Activated naive CD4-positive, alpha-beta T cell treated with anti-CD3 and anti-CD28 coated beads for 36 hours (primary cell): ENCODE results near the gene AKR1C1. TPM values are rescaled to one million over a fixed set of nuclear protein-coding genes. Genes with fewer than 3 reads are reported as not detected.
"Not testable (repeated sequence)": the region's sequence is repeated elsewhere in the genome, so short reads cannot be mapped to it uniquely, and the experiment has no call there.

ENCODE experiments used
- CTCF ChIA-PET: fragments of 350-600 bp; sonication (Branson Sonifier 250); formaldehyde crosslinking; loops from one replicate; lab custom pipeline; 2021; ENCODE audit warnings: antibody characterized with exemption; lab: Charles Lee
- DNase-seq: peaks from one replicate; pipeline ENCODE4 v3.0.0-alpha.2; 2020
- H3K27ac Mint-ChIP-seq: one replicate; pipeline ENCODE4 v1.8.0; 2021; ENCODE audit warnings: mild to moderate bottlenecking, mixed read lengths
- H3K27me3 Mint-ChIP-seq: one replicate; pipeline ENCODE4 v1.8.0; 2021; ENCODE audit warnings: low read depth, mixed read lengths
- H3K36me3 Mint-ChIP-seq: one replicate; pipeline ENCODE4 v1.8.0; 2021; ENCODE audit warnings: low read depth, mixed read lengths
- H3K4me1 Mint-ChIP-seq: one replicate; pipeline ENCODE4 v1.8.0; 2021; ENCODE audit warnings: low read depth, mixed read lengths
- H3K4me3 Mint-ChIP-seq: one replicate; pipeline ENCODE4 v1.8.0; 2021; ENCODE audit warnings: mild to moderate bottlenecking, moderate library complexity, mixed read lengths
- H3K9me3 Mint-ChIP-seq: one replicate; pipeline ENCODE4 v1.8.0; 2021; ENCODE audit warnings: mixed read lengths
- intact Hi-C: fragments of 100-400 bp; cut with micrococcal nuclease; formaldehyde crosslinking; loops from one replicate; pipeline ENCODE4 v1.15.1; 2023
- total RNA-seq, 2 experiments: library from RNA; stranded (reverse); gene quantifications; one replicate each; pipeline ENCODE4 v1.2.3, GENCODE V29; 2021

The AKR1C1 gene
- total RNA-seq, 2 experiments from 2014 or later, result 0.41 to 1.1 TPM

DNA sequence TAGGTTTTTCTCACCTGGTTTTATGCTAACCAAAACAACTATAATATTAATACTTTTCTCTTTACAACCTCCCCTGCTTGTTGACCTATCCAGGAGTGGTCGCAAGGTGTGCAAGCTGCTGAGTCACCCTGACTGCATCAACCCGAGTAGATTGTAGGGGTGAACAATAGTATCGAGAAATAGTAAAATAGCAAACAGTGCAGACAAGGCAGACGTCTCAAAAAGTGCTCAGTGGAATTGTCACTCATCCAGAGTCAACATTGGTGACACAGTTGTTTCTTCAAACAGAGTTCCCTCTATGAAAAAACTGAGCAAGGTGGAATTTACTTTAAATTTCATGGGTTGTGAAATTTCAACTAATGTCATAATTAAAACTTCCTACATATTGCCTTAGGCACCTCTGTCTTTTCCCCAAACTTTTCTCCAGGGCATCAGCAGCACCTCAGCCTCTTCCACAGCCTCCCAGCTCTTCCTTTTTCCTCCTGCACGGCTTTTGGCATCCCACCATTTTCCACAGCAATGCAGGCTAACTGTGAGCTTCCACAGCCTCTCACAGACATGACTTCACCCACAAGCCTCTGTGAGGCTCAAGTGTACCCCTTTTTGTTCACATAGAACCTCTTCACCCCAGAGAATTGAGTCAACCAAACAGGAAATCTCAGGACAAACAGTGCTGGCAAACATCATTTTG lies 6.1 kb upstream of the AKR1C1 start:
- H3K9me3 Mint-ChIP-seq, intact Hi-C loops, H3K27ac Mint-ChIP-seq, CTCF ChIA-PET, DNase-seq, H3K36me3 Mint-ChIP-seq, H3K4me1 Mint-ChIP-seq, H3K27me3 Mint-ChIP-seq, H3K4me3 Mint-ChIP-seq: not testable (repeated sequence)

DNA sequence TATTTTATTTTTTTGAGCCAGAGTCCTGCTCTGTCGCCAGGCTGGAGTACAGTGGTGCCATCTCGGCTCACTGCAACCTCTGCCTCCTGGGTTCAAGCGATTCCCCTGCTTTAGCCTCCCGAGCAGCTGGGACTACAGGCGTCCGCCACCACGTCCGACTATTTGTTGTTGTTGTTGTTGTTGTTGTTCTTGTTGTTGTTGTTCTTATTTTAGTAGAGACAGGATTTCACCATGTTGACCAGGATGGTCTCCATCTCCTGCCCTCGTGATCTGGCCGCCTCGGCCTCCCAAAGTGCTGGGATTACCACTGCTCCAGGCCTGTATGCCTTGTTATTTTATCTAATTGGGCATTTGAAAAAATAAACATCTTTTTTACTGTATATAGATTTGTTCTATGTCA lies 1.7 kb upstream of the AKR1C1 start:
- DNase-seq, CTCF ChIA-PET, H3K27me3 Mint-ChIP-seq: not testable (repeated sequence)

DNA sequence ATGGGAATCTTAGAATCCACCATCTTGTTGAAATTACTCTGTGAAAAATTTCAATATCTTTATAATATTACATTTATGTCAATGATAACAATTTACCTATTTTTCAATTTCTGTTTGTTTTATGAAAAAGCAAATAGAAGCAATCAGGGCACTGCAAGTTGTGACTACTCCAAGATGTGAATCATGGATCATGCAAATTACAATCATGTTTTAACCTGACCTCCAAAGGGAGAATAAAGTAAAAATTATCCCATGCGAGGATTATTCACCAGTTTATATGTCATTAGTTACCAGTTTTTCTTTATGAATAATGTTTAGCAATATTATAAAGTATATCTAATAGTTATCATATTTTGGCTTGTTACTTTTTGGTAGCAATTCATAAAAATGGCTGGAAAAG lies 907 bp upstream of the AKR1C1 start:
- H3K4me1 Mint-ChIP-seq, H3K36me3 Mint-ChIP-seq, H3K27me3 Mint-ChIP-seq, CTCF ChIA-PET, H3K4me3 Mint-ChIP-seq, H3K27ac Mint-ChIP-seq, DNase-seq, H3K9me3 Mint-ChIP-seq, intact Hi-C loops: not testable (repeated sequence)

More for the DNA sequence above, 1.7 kb upstream of the AKR1C1 start:
- H3K9me3 Mint-ChIP-seq, H3K4me3 Mint-ChIP-seq, H3K27ac Mint-ChIP-seq, H3K36me3 Mint-ChIP-seq, intact Hi-C loops, H3K4me1 Mint-ChIP-seq: not testable (repeated sequence)

DNA sequence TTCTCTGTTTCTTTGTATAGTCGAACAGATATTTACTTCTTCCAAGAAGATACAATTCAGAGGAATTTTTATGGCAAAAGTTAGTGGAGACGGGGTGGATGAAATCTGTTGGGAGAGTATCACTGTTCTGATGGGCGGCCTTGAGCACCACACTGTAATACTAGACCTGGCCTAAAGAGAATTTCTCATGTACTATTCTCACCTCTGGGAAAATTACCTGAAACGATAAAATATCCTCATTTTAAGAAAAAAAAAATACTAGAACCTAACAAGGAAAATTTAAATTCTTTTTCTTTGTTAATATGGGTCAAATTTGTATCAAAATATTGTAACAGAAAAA lies 570 bp downstream of the AKR1C1 start:
- H3K27ac Mint-ChIP-seq, H3K9me3 Mint-ChIP-seq, H3K36me3 Mint-ChIP-seq, H3K4me1 Mint-ChIP-seq, intact Hi-C loops, H3K4me3 Mint-ChIP-seq, DNase-seq, H3K27me3 Mint-ChIP-seq: not testable (repeated sequence)
- CTCF ChIA-PET, result interaction anchor here (0.7 kb wide), 1 partner anchor 239 kb away, joined by 4 read pairs; no protein-coding TSS in a partner anchor

DNA sequence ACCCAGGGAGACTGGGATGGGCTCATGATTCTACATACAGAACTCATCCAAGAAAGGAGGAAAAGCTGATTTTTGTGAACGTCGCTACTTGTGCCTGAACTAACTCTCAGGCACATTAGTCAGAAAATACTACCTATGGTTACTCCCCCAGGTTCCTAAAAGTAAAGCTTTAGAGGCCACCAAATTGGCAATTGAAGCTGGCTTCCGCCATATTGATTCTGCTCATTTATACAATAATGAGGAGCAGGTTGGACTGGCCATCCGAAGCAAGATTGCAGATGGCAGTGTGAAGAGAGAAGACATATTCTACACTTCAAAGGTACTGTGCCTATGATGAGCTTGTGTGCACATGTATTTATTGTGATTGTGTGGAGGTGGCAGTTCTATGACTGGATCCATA lies 2.5 kb downstream of the AKR1C1 start:
- H3K27ac Mint-ChIP-seq, H3K27me3 Mint-ChIP-seq, H3K4me3 Mint-ChIP-seq, intact Hi-C loops, DNase-seq, H3K9me3 Mint-ChIP-seq, H3K4me1 Mint-ChIP-seq, H3K36me3 Mint-ChIP-seq: not testable (repeated sequence)
- CTCF ChIA-PET, result interaction anchor here (1.6 kb wide), 1 partner anchor 116 kb away, joined by 3 read pairs; no protein-coding TSS in a partner anchor

DNA sequence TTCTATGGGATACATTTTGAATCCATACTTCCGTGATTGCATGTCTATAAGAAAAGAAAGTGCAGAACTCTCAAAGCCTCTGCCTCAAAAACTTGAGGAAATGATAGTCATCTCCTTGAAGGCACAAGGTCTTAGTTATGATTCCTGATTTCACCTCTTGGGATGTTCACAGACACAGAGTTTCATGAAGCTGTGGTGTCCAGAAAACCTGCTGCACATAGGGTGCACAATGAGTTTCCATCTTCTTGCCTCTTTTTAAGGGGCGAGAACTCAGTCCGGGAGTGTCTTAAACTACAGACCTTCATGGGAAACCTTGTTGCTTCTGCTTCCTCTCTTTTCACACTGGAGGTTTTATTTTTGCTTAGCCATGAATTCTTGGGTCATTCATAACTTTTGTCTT lies 4.0 kb downstream of the AKR1C1 start:
- CTCF ChIA-PET, result interaction anchor here (1.6 kb wide), 1 partner anchor 118 kb away, joined by 3 read pairs; no protein-coding TSS in a partner anchor
- H3K9me3 Mint-ChIP-seq, H3K4me1 Mint-ChIP-seq, H3K27ac Mint-ChIP-seq, H3K4me3 Mint-ChIP-seq, H3K27me3 Mint-ChIP-seq, intact Hi-C loops, H3K36me3 Mint-ChIP-seq, DNase-seq: not testable (repeated sequence)

DNA sequence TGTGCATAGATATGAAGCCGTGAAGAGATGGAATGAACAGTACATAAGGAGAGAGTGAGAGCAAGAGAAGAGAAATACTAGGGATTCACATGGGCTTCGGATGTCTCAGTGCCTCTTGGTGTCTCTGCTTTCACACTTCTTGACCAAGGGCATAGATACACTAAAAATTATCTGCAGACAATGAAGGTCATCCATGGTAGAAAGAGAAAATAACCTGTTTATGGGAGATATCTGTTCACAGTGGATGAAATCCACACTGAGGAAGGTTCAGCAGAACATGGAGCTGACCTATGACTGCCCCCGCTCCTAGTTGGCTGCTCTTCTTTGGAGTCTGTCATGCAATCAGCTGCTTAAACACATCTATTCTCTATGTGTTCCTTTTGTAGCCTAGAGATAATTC lies 6.1 kb downstream of the AKR1C1 start:
- H3K9me3 Mint-ChIP-seq, H3K4me1 Mint-ChIP-seq, H3K27ac Mint-ChIP-seq, H3K36me3 Mint-ChIP-seq, H3K4me3 Mint-ChIP-seq, intact Hi-C loops, DNase-seq, H3K27me3 Mint-ChIP-seq: not testable (repeated sequence)
- CTCF ChIA-PET, result interaction anchor here (0.7 kb wide), 1 partner anchor 668 kb away, joined by 3 read pairs; no protein-coding TSS in a partner anchor

DNA sequence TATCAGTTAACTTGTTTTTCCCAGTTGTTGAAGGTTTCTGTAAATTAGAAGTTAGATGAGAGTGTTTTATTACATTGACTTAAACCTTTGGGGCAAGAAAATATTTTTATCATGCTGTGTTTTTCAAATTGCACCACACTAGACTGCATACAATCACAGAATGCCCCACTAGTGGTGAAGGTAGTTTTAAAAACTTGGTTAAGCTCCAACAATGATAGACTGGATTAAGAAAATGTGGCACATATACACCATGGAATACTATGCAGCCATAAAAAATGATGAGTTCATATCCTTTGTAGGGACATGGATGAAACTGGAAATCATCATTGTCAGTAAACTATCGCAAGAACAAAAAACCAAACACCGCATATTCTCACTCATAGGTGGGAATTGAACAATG lies 7.1 kb downstream of the AKR1C1 start:
- H3K4me1 Mint-ChIP-seq, DNase-seq, intact Hi-C loops, H3K27me3 Mint-ChIP-seq, H3K4me3 Mint-ChIP-seq, H3K36me3 Mint-ChIP-seq, H3K27ac Mint-ChIP-seq, CTCF ChIA-PET, H3K9me3 Mint-ChIP-seq: not testable (repeated sequence)

DNA sequence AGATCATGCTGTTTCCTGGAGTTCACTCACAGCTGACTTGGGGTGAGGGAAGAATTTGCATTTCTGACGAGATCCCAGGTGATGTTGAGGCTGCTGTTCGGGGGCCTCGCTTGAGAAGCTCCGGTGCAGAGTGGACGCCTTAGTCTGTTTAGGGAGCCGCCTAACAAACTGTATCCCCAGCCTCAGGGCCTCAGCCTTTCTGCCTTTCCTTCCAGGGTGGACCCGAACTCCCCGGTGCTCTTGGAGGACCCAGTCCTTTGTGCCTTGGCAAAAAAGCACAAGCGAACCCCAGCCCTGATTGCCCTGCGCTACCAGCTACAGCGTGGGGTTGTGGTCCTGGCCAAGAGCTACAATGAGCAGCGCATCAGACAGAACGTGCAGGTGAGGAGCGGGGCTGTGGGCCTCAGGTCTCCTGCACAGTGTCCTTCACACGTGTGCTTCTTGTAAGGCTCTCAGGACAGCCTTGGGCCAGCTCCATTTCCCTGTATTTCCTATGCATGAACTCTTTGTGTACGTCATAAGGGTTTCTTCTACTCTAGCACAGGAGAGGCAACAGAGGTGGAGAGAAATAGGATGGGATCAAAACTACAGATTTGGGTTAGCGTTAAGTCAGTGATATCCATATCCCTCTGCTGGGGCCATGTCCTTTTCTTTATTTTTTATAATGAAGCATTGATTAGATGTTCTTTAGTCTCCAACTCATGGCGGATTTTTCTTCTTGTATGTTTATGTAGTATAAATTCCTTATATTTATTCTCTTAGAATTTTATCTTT lies 9.3 kb downstream of the AKR1C1 start:
- H3K36me3 Mint-ChIP-seq, H3K27me3 Mint-ChIP-seq, H3K4me1 Mint-ChIP-seq, intact Hi-C loops, CTCF ChIA-PET, H3K27ac Mint-ChIP-seq, H3K9me3 Mint-ChIP-seq, DNase-seq, H3K4me3 Mint-ChIP-seq: not testable (repeated sequence)

DNA sequence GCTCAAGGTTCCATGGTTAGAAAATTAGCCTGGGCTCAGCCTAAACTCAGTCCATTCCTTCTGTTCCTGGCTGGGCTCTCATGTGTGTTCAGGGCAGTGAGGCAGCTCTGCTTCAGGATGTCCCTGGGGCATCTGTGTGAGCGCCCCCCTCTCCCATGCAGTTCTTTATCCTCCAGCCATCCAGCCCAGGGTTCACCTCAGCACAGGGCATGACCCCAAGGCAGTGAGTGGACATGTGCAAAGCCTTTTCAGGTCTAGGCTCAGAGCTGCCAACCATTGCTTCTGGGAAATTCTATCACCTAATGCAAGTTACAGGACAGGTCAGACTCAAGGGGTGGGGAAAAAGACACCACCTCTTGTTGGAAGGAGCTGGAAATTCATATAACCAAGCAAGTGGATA lies 10.1 kb downstream of the AKR1C1 start:
- not testable (repeated sequence) for H3K4me3 Mint-ChIP-seq

DNA sequence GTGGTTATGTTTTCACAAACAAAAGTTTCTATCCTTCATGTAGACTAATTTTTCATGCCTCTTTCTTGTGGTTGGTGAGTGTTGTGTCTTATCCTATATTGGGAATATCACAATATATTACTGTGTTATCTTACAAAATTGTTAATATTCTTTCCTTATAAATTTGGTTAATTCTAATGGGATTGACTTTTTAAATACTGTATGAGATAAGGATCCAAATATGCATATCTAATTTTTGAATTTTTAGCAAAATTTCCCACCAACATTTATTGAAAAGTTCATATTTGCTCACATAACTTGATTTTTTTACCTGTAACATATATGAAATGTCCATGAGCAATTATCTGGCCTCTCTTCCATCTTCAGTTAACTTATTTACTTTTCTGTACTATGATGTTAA lies 11.2 kb downstream of the AKR1C1 start:
- H3K9me3 Mint-ChIP-seq, H3K4me3 Mint-ChIP-seq, H3K27ac Mint-ChIP-seq, H3K4me1 Mint-ChIP-seq, DNase-seq, CTCF ChIA-PET, H3K27me3 Mint-ChIP-seq, intact Hi-C loops, H3K36me3 Mint-ChIP-seq: not testable (repeated sequence)

More for the DNA sequence above, 10.1 kb downstream of the AKR1C1 start:
- intact Hi-C loops, H3K36me3 Mint-ChIP-seq, DNase-seq, CTCF ChIA-PET, H3K4me1 Mint-ChIP-seq, H3K9me3 Mint-ChIP-seq, H3K27me3 Mint-ChIP-seq, H3K27ac Mint-ChIP-seq: not testable (repeated sequence)

DNA sequence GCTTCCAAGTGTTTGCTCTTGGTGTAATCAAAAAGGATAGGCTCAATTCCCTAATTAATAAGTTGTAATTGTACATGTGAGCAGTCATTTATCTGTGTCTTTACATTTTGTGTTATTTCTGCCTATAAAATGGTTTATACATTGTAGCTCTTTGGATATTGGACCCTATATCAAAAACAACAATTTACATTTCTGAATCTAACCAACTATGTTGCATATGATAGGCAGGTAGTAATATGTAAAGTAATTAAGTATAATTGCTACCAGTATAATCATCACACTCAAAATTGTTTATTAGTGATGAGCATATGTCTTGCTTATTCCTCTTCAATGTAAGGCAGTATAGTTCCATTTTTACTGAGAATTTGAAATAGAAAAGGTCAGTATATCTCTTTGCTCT lies 13.8 kb downstream of the AKR1C1 start:
- Mint-ChIP-seq H3K4me3 (no peak overlapping the region), H3K27me3 (peaks cover 5% of the 10 kb centered on the region), H3K4me1 (no peaks in the 10 kb centered on the region), H3K36me3 (no peaks in the 10 kb centered on the region), H3K9me3 (no peaks in the 10 kb centered on the region), H3K27ac (no peak overlapping the region)
- intact Hi-C loops, result no loop called here
- CTCF ChIA-PET, result no interaction called here
- no peak for DNase-seq

DNA sequence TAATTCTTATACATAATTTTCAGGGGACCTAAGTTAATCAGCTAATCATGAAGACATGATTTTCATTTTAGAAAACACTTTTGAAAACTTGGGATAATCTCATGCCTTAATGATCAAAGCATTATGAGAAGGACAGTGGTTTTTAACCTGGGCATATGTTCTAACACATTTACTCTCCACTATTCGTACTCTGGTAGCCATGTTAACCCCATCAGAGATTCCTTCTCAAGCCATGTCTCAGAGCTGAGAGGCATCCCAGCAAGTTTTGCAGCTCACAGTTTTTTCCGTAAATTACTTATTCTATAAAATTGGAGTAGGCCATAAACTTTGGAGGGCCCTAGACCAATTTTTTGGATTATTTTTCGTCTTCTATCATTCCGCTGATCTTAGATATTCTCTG lies 15.7 kb downstream of the AKR1C1 start:
- Mint-ChIP-seq H3K27me3 (peaks cover 5% of the 10 kb centered on the region), H3K9me3 (no peaks in the 10 kb centered on the region), H3K4me3 (no peak overlapping the region), H3K36me3 (no peaks in the 10 kb centered on the region), H3K27ac (no peak overlapping the region), H3K4me1 (no peaks in the 10 kb centered on the region)
- CTCF ChIA-PET, result no interaction called here
- no peak for DNase-seq
- intact Hi-C loops, result no loop called here
